Measurements from ENCODE around the gene KRTAP5-9.
"Not testable (repeated sequence)": the region's sequence is repeated elsewhere in the genome, so short reads cannot be mapped to it uniquely, and the experiment has no call there.

The KRTAP5-9 gene

DNA sequence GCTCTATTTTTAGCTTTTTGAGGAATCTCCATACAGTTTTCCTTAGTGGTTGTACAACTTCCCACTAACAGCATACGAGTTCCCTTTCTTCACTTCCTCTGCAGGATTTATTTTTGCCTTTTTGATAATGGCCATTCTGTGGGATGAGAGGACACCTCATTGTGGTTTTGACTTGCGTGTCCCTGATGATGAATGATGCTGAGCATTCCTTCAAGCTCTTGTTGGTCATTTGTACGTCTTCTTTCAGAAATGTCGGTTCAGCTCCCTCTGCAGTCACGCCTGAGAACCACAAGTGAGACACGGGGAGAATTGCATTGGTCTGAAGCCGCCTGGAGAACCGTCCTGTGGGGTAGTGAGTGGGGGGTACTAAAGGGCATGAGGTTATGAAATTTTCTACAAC is 15.2 kb downstream of the KRTAP5-9 start:
- DNase-seq: no peak

DNA sequence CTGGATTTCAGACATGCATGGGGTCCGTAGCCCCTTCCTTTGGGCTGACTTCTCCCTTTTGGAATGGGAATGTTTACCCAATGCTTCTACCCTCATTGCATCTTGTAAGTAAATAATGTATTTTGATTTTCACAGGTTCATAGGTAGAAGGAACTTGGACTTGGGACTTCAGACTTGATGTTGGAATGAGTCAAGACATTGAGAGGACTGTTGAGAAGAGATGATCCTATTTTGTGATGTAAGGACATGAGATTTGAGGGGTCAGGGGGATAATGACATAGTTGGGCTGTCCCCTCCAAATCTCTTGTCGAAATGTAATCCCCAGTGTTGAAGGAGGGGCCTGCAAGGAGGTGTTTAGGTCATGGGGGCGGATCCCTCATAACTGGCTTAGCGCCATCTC is 16.2 kb downstream of the KRTAP5-9 start:
- no peak for DNase-seq

DNA sequence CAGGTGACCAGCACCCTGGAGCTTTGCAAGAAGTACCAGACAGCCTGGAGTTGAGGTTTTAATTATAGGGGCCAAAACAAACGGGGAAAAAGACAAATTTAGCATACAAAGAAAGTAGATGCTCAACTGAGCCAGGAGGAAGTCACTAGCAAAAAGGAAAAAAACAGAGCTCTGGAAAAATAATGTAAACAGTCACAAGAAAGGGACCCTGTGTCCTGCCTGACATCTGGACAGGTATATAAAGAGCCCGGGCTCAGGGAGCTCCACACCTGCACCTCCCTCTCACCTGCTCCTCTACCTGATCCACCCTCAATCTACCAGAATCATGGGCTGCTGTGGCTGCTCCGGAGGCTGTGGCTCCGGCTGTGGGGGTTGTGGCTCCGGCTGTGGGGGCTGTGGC is 17.0 kb downstream of the KRTAP5-9 start, which contains the start of gene KRTAP5-10:
Gene KRTAP5-10 (plus strand): TSS at position 301 of the 400 bp plus-strand sequence. CDS start 25 bp downstream, at position 326.
- no peak for DNase-seq

DNA sequence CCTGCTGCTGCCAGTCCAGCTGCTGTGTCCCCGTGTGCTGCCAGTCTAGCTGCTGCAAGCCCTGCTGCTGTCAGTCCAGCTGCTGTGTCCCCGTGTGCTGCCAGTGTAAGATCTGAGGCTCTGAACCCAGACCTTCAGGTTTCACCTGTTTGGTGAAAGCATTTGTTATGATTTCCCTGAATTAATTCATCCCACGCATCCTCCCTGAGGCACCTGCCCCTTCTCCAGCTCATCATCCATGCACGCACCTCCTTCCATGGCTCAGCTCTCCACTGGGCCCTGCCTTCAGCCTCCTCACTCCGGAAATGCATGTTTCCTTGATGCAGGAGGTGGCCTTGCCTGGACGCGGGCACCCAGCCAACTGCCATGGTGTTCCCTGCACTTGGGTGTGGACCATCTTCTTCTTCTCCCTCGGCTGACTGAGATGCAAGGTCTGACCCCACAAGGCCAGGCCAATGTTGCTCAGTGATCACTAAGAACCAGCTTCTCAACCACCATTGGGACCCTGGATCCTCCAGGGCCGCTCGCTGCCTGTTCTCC is 17.9 kb downstream of the KRTAP5-9 start:
- no peak for DNase-seq

DNA sequence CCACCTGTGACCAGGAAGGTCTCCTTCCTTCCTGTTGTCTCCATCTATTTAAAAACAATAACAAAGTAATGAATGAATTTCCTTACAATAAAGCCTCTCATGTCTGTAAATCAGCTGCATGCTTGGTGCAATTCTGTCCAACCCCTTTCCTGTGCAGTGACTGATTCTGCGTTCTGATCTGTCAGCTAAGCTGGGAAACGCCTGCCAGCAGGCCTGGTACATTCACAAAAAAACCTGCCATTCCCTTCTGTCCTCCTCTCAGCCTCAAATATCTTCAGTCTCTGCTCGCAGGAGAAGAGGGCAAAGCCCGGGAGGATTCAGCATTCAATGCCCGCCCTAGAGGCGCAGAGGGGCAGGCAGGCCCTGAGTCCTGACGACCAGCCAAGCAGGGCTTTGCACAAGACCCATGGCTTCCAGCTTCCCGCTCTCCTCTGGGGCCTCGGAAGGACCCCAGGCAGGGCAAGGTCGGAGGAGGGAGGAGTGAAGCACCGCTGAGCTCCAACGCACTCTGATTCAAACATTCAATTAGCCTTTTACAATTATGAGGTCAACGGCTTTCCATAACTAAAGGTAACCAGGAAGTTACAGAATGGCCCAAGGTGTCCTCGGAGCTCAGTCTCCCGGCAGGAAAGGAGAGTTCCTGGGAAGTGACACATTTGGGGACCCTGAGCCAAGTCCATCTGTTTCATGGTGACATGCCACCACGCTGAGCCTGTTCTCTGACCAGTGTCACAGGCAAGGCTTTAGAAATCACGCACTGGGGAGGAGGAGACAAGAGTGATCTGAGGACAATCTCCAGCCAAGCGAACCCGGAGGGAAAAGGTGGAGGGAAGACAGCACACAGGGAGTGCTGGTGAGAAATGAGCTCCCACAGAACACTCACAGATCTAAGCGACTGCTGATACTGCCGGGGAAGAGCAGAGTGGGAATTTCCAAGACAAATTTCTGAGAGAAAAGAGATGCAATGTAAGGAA is 18.7 kb downstream of the KRTAP5-9 start:
- not testable (repeated sequence) for DNase-seq

DNA sequence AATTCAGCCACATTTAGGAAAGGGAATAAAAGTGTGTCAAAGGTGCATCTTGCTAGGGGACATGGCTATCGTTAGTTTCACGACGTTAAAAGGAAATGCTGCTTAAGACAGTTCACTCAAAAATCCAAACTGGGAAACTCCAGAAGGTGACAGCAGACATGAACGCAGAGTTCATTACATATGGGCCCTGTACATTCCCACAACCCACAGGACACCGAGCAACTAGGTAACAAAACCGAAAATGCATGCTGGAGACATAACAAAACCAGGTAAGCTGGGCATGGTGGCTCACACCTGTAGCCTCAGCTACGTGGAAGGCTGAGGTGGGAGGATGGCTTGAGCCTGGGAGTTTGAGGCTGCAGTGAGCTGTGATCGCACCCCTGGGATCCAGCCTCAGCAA is 19.4 kb downstream of the KRTAP5-9 start:
- DNase-seq: not testable (repeated sequence)

DNA sequence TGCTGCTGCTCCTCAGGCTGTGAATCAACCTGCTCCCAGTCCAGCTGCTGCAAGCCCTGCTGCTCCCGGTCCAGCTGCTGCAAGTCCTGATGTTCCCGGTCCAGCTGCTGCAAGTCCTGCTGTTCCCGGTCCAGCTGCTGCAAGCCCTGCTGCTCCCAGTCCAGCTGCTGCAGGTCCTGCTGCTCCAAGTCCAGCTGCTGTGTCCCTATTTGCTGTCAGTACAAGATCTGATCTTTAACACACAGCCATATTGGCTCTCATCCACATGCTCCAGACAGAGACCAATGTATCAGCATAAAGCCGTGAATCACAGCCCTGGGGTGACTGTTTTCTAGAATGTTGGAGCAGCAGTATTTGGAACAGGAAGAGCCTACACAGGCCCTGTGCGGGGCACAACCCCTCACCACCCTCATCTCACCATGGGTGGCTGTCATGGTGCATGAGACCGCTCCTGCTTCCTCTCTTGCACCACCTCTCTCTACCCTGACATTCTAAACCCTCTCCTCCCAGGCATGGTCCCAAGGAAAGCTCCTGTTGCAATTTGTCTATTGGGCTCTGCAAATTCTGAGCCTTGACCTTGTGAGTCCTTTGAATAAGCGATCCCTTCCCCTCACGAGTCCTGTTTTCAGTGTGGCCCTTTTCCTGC is 20.6 kb downstream of the KRTAP5-9 start:
- no peak for DNase-seq

DNA sequence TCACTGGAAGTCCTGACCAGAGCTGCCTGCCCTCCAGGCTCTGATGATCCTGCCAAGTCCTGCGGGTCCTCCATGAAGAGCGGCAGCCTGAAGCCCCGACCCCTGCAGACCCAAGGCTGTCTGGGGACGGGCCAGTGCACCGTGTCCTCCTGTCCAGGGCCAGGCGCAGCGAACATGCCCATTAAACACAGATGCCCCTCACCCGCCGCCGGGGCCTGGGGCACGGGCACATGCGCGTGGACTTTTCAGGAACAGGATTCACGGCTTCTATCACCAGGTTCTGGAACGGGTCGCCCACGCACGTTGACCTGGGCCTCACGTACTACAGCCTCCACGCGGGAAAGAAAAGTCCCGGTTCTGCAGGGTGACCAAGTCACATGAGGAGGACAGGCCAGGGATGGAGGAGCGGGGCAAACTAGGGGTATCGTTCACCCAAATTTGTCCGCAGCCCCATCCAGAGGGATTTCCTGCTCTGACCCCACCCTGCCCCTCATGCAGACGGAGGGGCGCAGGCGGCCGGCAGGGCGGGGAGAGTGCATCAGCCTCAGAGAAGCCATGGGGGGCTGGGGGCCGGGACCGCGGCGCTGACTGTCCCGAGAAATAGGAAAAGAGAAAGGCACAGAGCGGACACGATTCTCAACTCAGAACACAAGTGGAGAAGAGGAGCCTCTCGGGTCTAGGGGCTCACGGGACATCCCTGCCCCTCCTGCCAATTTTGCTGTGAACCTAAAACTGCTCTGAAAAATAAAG is 23.1 kb downstream of the KRTAP5-9 start:
- DNase-seq: not testable (repeated sequence)

DNA sequence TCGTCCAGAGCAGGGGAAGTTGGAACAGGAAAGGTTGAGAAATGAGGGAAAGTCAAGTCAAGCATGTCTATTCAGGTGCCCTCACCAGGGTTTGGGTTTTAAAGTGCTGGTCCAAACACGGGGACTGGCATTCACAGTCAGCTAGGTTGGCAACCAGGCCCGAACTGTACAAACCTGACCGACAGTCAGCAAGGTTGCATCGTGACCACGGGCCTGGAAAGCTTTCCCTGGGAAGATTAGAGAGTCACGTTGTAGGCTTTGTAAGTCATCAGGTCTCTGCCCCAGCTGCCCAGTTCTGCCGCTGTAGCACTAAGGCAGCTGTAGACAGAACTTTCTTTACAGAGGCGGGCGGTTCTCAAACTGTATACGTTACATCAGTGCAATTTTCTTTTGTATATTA is 24.6 kb downstream of the KRTAP5-9 start:
- DNase-seq: no peak

DNA sequence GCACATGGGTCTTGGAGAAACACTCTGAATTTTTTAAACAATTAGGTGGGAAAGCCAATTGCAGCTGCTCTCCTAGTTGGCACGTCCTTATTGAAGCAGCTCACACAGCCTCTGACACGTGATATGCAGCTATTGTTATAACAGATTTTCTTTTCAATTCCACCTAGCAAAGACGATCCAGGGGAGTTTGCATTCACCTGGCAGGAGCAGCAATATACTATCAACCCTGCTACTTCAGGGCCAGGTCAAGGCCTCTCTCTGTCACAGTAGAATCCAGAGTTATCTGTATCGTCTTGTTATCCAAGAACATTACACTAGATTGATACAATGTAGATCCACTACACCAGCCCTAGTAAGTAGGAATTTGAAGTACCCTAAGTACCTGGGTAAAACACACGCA is 26.2 kb downstream of the KRTAP5-9 start:
- DNase-seq: no peak

DNA sequence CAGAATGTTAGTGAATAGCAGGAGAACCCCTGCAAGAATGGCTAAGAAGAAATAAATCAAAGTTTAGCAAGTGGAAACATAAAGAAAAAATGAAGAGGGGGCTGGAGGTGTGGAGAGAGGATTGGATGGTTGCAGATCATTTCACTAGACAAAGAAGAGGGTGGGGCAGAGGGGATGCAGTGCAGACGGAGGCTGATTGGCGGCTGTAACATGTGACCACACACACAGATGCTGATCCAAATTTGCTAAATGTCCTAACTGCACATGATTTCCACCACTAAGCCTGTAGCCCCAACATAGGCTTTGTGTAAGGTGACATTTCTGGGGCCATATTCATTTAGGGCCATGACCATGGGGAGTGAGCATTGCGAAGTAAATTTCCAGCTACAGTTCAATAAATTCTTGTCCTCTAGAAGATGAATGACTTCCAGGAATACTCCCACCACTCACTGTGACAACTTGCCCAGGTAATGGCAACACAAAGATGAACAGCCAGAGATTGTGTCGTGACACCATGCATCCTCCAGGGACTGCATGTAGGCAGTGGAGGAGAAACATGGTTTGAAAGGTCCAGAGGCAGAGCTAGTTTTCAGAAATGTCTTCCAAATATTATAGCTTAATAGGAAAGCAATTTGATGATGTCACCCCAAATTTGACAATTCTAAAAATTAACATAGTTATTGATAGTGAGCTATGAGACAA is 27.7 kb downstream of the KRTAP5-9 start:
- DNase-seq: no peak

DNA sequence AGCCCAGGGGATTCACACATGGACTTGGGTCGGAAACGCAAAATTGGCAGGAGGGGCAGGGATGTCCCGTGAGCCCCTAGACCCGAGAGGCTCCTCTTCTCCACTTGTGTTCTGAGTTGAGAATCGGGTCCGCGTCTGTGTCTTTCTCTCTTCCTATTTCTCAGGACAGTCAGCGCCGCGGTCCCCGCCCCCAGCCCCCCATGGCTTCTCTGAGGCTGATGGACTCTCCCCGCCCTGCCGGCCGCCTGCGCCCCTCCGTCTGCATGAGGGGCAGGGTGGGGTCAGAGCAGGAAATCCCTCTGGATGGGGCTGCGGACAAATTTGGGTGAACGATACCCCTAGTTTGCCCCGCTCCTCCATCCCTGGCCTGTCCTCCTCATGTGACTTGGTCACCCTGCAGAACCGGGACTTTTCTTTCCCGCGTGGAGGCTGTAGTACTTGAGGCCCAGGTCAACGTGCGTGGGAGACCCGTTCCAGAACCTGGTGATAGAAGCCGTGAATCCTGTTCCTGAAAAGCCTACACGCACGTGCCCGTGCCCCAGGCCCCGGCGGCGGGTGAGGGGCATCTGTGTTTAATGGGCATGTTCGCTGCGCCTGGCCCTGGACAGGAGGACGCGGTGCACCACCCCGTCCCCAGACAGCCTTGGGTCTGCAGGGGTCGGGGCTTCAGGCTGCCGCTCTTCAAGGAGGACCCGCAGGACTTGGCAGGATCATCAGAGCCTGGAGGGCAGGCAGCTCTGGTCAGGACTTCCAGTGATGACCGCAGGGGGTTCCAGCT is 28.7 kb downstream of the KRTAP5-9 start:
- not testable (repeated sequence) for DNase-seq

DNA sequence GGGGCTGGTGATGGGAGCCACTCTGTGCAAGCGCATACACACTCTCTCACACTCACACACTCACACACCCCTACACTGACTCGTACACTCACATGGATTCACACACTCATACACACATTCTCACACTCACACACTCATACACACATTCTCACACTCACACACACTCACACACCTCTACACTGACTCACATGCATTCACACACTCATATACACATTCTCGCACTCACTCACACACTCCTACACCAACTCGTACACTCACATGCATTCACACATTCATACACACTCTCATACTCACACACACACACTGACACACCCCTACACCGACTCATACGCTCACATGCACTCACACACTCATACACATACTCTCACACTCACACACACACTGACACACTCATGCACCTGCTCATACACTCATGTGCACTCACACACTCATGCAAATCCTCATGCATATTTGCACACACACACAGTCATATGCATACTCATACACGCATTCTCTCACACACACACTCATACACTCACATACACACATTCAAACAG is 29.3 kb downstream of the KRTAP5-9 start:
- DNase-seq: no peak

DNA sequence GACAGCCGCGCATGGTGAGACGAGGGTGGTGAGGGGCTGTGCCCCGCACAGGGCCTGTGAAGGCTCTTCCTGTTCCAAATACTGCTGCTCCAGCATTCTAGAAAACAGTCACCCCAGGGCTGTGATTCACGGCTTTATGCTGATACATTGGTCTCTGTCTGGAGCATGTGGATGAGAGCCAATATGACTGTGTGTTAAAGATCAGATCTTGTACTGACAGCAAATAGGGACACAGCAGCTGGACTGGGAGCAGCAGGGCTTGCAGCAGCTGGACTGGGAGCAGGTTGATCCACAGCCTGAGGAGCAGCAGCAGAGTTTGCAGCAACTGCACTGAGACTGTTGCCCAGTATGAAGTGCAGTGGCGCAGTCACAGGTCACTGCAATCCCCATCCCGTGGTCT is 31.3 kb downstream of the KRTAP5-9 start:
- not testable (repeated sequence) for DNase-seq

DNA sequence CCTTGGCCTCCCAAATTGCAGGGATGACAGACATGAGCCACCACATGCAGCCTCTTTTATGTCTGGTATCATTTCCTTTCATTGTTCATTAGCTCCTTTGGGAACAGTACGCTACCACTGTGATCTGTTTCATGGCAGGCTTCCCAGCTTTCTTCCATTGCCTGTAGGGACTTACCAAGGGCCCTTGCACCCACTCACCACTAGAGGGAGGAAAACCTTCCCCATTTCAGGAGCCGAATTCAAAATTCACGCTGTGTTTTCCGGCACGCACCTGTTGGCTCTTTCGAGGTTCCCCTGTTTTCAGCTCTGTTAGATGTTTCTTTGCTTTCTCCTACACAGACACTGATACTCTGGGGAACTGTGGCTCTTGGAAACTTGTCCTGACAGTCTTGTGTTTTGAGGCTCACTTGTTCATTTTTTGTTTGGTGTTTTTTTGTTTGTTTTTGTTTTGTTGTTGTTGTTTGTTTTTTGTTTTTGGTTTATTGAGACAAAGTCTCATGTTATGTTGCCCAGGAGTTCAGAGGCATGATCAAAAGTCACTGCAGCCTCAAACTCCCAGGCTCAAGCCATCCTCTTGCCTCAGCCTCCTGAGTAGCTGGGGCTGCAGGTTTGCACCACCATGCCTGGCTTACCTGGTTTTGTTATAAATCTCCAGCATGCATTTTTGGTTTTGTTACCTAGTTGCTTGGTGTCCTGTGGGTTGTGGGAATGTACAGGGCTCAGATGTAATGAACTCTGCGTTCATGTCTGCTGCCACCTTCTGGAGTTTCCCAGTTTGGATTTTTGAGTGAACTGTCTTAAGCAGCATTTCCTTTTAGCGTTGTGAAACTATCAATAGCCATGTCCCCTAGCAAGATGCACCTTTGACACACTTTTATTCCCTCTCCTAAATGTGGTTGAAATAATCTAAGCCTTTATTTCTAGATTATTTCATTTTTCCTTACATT is 32.1 kb downstream of the KRTAP5-9 start:
- peak; percentile 27 for DNase-seq

DNA sequence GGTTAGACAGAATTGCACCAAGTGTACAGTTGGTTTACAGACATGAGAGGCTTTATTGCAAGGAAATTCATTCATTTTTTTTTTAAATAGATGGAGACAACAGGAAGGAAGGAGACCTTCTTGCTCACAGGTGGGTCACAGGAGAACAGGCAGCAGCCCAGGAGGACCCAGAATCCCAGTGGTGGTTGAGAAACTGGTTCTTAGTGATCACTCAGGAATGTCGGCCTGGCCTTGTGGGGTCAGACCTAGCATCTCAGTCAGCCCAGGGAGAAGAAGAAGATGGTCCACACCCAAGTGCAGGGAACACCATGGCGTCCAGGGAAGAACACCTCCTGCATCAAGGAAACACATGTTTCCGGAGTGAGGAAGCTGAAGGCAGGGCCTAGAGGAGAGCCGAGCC is 33.6 kb downstream of the KRTAP5-9 start:
- no peak for DNase-seq

DNA sequence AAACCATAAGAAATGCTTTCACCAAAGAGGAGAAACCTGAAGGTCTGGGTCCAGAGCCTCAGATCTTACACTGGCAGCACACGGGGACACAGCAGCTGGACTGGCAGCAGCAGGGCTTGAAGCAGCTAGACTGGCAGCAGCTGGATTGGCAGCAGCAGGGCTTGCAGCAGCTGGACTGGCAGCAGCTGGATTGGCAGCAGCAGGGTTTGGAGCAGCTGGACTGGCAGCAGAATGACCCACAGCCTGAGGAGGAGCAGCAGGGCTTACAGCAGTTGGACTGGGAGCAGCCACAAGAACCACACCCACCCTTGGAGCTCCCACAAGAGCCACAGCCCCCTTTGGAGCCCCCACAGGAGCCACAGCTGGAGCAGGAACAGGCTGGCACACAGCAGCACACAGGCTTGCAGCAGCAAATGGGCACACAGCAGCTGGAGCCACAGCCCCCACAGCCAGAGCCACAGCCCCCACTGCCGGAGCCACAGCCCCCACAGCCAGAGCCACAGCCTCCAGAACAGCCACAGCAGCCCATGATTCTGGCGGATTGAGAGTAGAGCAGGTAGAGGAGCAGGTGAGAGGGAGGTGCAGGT is 34.2 kb downstream of the KRTAP5-9 start, which contains the start of gene KRTAP5-11:
Gene KRTAP5-11 (minus strand): TSS at position 567 of the 587 bp plus-strand sequence. CDS start 38 bp downstream, at position 529.
- DNase-seq: no peak

DNA sequence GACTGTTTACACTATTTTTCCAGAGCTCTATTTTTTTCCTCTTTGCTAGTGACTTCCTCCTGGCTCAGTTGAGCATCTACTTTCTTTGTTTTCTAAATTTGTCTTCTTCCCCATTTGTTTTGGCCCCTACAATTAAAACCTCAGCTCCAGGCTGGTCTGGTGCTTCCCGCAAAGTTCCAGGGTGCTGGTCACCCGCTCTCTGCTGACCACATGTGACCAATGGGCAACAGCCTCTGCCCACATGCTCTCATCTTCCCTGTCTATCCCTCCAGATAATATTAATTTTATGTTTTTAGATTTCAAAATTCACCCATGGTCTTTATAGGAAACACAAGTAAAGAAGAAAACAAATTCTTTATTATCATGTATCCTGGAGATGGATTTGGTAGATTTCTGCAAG is 34.7 kb downstream of the KRTAP5-9 start:
- DNase-seq: not testable (repeated sequence)

DNA sequence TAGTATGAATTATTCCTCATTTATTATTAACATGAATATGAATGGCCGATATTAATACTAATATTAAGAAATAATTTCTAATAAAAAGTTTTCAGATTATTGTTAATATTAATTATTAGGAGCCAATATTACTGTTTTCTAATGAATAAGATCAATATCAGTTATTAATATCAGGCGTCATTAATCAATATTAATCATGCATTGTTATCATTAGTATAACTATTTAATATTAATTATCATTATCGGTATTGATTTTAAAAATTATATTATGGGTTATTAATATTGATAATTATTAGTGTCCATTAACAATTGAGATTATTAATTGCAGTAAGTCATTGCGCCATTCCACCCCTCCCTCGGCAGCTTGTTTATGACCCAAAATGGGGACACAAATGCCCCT is 37.5 kb downstream of the KRTAP5-9 start:
- DNase-seq: not testable (repeated sequence)
